Measurements from ENCODE around the gene MEGF6.

The MEGF6 gene

DNA sequence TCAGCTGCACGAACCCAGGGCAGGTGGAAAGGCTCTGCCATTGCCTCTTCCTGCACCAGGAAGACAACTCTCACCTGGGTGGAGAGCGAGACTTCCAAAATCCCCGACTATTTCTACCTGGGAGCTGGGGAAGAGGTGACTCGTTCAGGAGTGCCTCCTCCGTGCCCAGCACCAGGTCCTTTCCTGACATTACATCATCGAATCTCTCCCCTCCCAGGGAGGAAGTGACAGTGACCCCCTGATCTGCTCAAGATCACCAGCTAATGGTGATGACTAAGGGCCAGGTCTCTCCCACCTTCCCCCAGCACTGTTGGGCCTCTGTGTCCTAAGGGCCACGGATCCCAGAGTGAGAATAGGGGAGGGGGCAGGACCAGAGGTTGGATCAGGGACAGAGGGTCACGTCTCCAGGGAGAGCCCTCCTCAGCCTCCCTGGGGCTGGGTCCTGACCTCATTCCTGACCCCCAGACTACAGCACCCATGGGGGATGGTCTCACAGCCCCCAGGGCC, 6.8 kb downstream of the MEGF6 start:
- H3K9ac ChIP-seq (ENCODE audit: insufficient read length), result no peak overlapping the region
- no peak overlapping the region for H3K27ac ChIP-seq
- H3K36me3 ChIP-seq (ENCODE audit: insufficient read depth, low read length), result no peaks in the 10 kb centered on the region
- TF ChIP-seq FOXP2 (optimal IDR thresholded peaks at IDR 0.05; ENCODE audit: control extremely low read depth, extremely low read length, insufficient read depth) (no peak), POLR2AphosphoS5 (IDR thresholded peaks at IDR 0.05; ENCODE audit: borderline replicate concordance, low read depth, low read length) (no peak), EZH2 (IDR thresholded peaks at IDR 0.05) (no peak)
- DNase-seq (ENCODE audit: low read depth, low spot score), result no peak
- H3K4me3 ChIP-seq, result no peak overlapping the region
- H3K9me3 ChIP-seq (ENCODE audit: low read depth, low read length), result no peaks in the 10 kb centered on the region

DNA sequence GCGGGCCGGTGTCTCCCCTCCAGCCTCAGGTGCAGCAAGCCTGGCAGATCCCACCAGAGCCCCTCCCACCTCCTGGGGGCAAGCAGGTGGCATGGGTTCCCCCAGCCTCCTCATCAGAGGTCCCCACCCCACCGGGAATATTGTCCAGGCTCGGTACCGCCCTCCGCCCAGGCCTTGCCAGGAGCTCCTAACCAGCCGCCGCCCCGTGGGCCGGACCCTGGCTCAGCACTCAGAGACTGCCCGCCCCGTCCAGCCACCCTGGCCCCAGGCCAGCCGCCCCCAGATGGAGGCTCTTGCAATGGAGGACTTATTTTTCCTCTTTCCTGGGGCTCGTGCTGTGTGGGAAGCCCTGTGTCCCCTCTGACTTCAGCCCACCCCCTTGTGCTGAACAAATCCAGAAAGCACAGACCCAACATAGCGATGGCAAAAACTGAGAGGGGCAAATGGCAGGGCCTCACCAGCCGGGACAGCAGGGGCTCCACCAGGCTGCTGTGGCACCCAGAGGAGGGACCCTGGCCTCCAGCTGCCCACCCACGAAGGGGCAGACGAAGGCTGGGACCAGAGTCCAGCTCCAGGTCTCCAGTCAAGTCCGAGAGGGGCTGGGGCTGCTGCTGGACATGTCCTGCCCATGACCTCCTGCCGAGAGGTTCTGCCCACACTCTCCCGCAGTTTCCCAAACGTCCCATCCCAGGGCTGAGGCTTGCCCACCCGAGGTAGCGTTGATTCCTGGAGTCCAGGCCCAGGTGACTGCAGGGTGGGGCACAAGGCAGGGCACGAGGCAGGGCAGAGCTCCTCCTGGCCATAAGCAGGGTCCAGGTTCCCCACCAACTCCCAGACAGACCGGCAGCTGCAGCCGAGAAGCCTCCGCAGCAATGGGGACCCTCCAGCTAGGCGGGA, 7.5 kb downstream of the MEGF6 start:
- Histone ChIP-seq H3K27ac (no peak overlapping the region), H3K9ac (ENCODE audit: insufficient read length) (no peak overlapping the region), H3K9me3 (ENCODE audit: low read depth, low read length) (no peaks in the 10 kb centered on the region), H3K4me3 (no peak overlapping the region), H3K36me3 (ENCODE audit: insufficient read depth, low read length) (no peaks in the 10 kb centered on the region)
- no peak for TF ChIP-seq POLR2AphosphoS5 (IDR thresholded peaks at IDR 0.05; ENCODE audit: borderline replicate concordance, low read depth, low read length)
- no peak for TF ChIP-seq FOXP2 (optimal IDR thresholded peaks at IDR 0.05; ENCODE audit: control extremely low read depth, extremely low read length, insufficient read depth)
- no peak for TF ChIP-seq EZH2 (IDR thresholded peaks at IDR 0.05)
- no peak for DNase-seq (ENCODE audit: low read depth, low spot score)

DNA sequence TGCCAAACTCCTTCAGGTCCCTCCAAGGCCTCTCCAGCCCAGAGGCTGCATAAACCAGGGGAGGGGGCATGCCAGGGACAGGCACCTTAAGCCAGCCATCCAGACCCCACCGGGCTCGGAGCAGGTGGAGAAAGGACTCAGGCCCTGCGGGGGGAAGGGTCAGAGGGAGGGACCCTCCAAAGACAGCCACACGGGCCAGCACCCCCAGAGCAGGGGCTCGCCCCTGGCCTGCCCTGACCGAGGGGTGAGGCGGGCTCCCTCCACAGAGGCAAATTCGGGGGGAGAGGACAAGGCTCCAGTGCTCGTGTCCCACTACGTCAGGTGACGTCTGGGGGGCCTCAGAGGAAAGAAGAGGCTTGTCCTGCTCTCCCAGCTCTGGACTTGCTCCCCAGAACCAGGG, 8.2 kb downstream of the MEGF6 start:
- H3K9ac ChIP-seq (ENCODE audit: insufficient read length), result no peak overlapping the region
- no peak overlapping the region for H3K4me3 ChIP-seq
- H3K36me3 ChIP-seq (ENCODE audit: insufficient read depth, low read length), result no peaks in the 10 kb centered on the region
- no peak overlapping the region for H3K27ac ChIP-seq
- TF ChIP-seq FOXP2 (optimal IDR thresholded peaks at IDR 0.05; ENCODE audit: control extremely low read depth, extremely low read length, insufficient read depth) (no peak), POLR2AphosphoS5 (IDR thresholded peaks at IDR 0.05; ENCODE audit: borderline replicate concordance, low read depth, low read length) (no peak), EZH2 (IDR thresholded peaks at IDR 0.05) (no peak)
- DNase-seq (ENCODE audit: low read depth, low spot score), result no peak
- H3K9me3 ChIP-seq (ENCODE audit: low read depth, low read length), result no peaks in the 10 kb centered on the region

DNA sequence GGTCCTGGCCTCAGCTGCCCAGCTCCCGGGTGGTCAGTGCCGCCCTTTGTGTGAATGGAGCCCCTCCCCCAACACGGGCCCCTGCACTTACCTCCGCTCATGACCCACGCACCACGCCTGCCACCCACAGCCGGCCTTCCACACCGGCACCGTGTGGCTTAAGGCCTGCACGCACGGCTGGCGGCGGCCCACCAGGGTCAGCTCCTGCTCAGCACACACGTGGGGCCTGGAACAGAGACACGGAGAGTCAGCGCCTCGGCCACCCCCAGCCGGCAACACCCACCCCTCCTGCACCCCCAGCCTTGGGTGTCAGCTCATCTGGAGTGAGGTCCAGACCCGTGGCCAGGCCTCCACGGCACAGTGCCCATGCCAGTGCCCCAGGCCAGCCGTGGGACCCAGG, 8.9 kb downstream of the MEGF6 start:
- Histone ChIP-seq H3K9ac (ENCODE audit: insufficient read length) (no peak overlapping the region), H3K9me3 (ENCODE audit: low read depth, low read length) (no peaks in the 10 kb centered on the region), H3K27ac (no peak overlapping the region), H3K36me3 (ENCODE audit: insufficient read depth, low read length) (no peaks in the 10 kb centered on the region), H3K4me3 (no peak overlapping the region)
- DNase-seq (ENCODE audit: low read depth, low spot score), result no peak
- TF ChIP-seq EZH2 (IDR thresholded peaks at IDR 0.05) (no peak), POLR2AphosphoS5 (IDR thresholded peaks at IDR 0.05; ENCODE audit: borderline replicate concordance, low read depth, low read length) (no peak), FOXP2 (optimal IDR thresholded peaks at IDR 0.05; ENCODE audit: control extremely low read depth, extremely low read length, insufficient read depth) (no peak)

DNA sequence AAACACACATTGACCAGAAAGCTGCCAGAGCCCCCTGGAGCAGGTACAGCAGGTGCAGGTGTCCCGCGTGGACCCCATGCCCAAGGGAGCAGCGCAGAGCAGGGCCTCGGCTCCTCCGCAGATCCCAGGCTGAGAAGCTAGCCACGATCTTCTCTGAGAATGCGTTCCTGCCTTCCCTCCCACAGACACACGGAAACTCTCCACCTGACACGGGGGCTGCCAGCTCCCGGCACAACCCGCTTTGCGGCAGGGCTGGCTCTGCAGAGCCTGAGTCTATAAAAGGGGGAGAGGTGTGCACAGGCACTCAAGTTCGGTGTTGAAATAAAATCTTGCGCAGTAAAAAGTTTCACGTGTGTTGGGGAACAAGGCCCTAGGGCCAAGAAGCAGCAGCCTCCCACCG, 9.6 kb downstream of the MEGF6 start:
- H3K36me3 ChIP-seq (ENCODE audit: insufficient read depth, low read length), result no peaks in the 10 kb centered on the region
- no peak for DNase-seq (ENCODE audit: low read depth, low spot score)
- no peak overlapping the region for H3K4me3 ChIP-seq
- H3K9ac ChIP-seq (ENCODE audit: insufficient read length), result no peak overlapping the region
- TF ChIP-seq POLR2AphosphoS5 (IDR thresholded peaks at IDR 0.05; ENCODE audit: borderline replicate concordance, low read depth, low read length), result no peak
- no peak for TF ChIP-seq FOXP2 (optimal IDR thresholded peaks at IDR 0.05; ENCODE audit: control extremely low read depth, extremely low read length, insufficient read depth)
- no peak for TF ChIP-seq EZH2 (IDR thresholded peaks at IDR 0.05)
- H3K9me3 ChIP-seq (ENCODE audit: low read depth, low read length), result no peaks in the 10 kb centered on the region
- H3K27ac ChIP-seq, result no peak overlapping the region

DNA sequence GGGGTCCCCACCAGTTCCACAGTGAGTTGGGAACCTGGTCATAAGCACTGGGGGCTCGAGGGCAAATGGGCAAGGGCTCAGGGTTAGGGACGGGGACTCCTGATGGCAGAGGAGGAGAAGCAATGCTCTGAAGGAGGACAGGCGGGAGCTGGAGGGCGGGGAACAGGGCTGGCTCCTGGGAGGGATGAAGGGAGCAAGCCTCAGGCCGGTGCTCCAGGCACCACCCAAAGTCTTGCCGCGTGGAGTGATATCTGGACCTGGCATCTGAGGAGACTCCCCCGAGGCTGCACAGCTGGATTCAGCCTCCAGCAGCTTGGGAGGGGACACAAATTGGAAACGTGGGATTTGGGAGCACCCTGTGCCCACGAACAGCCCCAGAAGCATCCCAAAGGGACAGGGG, 11.0 kb downstream of the MEGF6 start:
- H3K36me3 ChIP-seq (ENCODE audit: insufficient read depth, low read length), result no peaks in the 10 kb centered on the region
- no peak overlapping the region for H3K4me3 ChIP-seq
- H3K9me3 ChIP-seq (ENCODE audit: low read depth, low read length), result no peaks in the 10 kb centered on the region
- DNase-seq (ENCODE audit: low read depth, low spot score), result no peak
- TF ChIP-seq POLR2AphosphoS5 (IDR thresholded peaks at IDR 0.05; ENCODE audit: borderline replicate concordance, low read depth, low read length), result no peak
- TF ChIP-seq EZH2 (IDR thresholded peaks at IDR 0.05), result no peak
- no peak for TF ChIP-seq FOXP2 (optimal IDR thresholded peaks at IDR 0.05; ENCODE audit: control extremely low read depth, extremely low read length, insufficient read depth)
- no peak overlapping the region for H3K27ac ChIP-seq
- H3K9ac ChIP-seq (ENCODE audit: insufficient read length), result no peak overlapping the region

DNA sequence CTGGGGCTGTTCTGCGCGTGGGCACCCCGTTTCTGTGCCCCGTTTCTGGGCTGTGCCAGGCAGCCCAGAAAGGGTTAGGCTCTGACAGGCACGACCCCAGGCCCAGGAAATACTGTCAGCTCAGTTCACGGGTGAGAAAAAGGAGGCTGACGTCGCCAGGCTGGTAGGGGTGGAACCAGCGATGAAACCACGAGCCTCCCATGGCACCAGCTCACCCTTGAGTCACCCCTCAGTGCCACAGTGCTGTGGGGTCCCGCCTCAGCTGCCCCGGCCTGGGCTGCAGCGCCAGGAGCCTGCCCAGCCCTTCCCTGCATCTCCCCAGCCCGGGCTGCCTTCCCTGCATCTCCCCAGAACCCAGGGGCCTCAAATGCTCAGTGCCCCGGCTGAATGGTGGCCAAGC, 11.5 kb downstream of the MEGF6 start:
- TF ChIP-seq POLR2AphosphoS5 (IDR thresholded peaks at IDR 0.05; ENCODE audit: borderline replicate concordance, low read depth, low read length), result no peak
- TF ChIP-seq EZH2 (IDR thresholded peaks at IDR 0.05), result no peak
- TF ChIP-seq FOXP2 (optimal IDR thresholded peaks at IDR 0.05; ENCODE audit: control extremely low read depth, extremely low read length, insufficient read depth), result no peak
- Histone ChIP-seq H3K4me3 (no peak overlapping the region), H3K27ac (no peak overlapping the region), H3K9ac (ENCODE audit: insufficient read length) (no peak overlapping the region), H3K36me3 (ENCODE audit: insufficient read depth, low read length) (no peaks in the 10 kb centered on the region), H3K9me3 (ENCODE audit: low read depth, low read length) (no peaks in the 10 kb centered on the region)
- DNase-seq (ENCODE audit: low read depth, low spot score), result no peak

DNA sequence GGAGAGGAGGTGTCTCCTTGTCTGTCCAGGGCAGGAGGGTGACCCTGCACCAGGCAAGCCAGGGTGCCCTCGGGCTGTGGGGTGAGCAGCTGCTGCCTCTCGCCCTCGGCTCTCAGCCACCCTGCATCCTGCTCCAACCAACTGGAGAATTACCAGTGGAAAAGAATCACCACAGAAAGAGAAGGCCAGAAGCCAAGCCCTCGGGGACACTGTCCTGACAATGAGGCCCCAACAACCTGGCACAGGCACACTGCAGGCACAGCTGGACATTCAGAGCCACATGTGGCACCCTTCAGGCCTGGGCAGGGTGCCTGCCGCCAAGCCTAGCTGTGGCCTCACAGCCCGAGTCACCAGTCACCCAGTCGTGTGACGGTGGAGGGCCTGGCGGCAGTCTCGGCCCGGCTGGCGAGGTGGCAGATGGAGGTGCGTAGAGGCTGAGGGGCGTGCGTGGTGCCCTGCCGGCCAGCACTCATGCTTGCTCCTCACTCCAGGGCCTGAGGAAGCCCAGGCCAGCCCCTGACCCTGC, 12.0 kb downstream of the MEGF6 start:
- DNase-seq (ENCODE audit: low read depth, low spot score), result no peak
- Histone ChIP-seq H3K4me3 (no peak overlapping the region), H3K9me3 (ENCODE audit: low read depth, low read length) (no peaks in the 10 kb centered on the region), H3K36me3 (ENCODE audit: insufficient read depth, low read length) (no peaks in the 10 kb centered on the region), H3K9ac (ENCODE audit: insufficient read length) (no peak overlapping the region), H3K27ac (no peak overlapping the region)
- no peak for TF ChIP-seq FOXP2 (optimal IDR thresholded peaks at IDR 0.05; ENCODE audit: control extremely low read depth, extremely low read length, insufficient read depth)
